ENCODE data around the gene EEPD1.

DNA sequence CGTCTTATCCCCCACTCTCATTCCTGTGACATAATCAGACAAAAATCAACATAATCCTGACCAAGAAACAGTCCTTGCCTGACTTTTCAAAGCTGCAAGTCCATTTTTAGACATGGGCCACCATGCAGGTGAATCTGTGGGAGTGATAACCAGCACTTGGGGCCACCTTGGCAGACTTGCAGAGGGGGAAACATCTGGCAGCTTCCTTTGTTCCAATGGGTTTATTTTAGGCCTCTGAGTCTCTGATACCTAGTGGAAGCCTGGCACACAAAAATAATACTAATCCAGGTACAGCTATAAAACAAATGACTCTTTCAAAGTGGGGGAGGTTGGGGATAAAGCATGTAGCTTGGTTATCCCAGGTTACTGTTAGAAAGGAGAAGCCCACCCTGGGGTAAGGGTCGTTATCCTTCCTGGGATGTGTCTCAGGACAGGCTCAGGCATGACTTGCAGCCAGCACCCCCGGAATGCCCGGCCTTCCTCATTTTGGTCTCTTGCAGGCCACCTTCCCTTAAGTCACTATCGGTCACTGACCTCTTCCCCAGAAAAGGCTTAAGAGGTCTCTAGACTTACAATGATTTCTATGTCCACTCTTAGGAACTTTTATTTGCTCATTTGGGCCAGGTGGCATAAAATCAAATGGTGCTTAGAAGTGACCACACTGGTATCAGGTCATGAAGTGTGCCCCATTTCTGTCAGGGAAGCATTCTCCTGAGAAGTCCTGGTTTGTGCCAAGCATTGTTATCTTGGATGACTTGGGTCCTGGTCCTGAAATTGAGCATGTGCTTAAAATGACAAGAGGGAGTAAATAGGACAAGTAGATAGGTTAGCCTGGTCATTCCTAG is 37.6 kb downstream of the EEPD1 start:
- TF ChIP-seq POLR2A (IDR thresholded peaks at IDR 0.05): no peak
- TF ChIP-seq, protein P1, sequence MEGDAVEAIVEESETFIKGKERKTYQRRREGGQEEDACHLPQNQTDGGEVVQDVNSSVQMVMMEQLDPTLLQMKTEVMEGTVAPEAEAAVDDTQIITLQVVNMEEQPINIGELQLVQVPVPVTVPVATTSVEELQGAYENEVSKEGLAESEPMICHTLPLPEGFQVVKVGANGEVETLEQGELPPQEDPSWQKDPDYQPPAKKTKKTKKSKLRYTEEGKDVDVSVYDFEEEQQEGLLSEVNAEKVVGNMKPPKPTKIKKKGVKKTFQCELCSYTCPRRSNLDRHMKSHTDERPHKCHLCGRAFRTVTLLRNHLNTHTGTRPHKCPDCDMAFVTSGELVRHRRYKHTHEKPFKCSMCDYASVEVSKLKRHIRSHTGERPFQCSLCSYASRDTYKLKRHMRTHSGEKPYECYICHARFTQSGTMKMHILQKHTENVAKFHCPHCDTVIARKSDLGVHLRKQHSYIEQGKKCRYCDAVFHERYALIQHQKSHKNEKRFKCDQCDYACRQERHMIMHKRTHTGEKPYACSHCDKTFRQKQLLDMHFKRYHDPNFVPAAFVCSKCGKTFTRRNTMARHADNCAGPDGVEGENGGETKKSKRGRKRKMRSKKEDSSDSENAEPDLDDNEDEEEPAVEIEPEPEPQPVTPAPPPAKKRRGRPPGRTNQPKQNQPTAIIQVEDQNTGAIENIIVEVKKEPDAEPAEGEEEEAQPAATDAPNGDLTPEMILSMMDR (IDR thresholded peaks at IDR 0.05): no peak
